DND-41 (cell line): ENCODE data around the gene ANKRD53.
"Not testable (repeated sequence)": the region's sequence is repeated elsewhere in the genome, so short reads cannot be mapped to it uniquely, and the experiment has no call there.

Experiments
- CTCF ChIP-seq: IDR thresholded peaks from 2 replicates; pipeline ENCODE4 v1.5.1; 2012; ENCODE audit warnings: borderline replicate concordance, low read length, moderate library complexity, mild to moderate bottlenecking; ENCODE audit not compliant: poor library complexity, severe bottlenecking; ENCODE audit errors: extremely low read depth
- EZH2 ChIP-seq: IDR thresholded peaks from 3 replicates; pipeline ENCODE4 v1.6.1; 2012; ENCODE audit warnings: borderline replicate concordance, low read depth, mild to moderate bottlenecking, moderate library complexity, low read length, inconsistent platforms; ENCODE audit not compliant: severe bottlenecking

GRCh38 chr2:70998885-70999284 is 20.5 kb downstream of the ANKRD53 start:
- not testable (repeated sequence) for TF ChIP-seq CTCF, EZH2
